GM21526 (cell line): ENCODE results near the gene FHAD1.

Experiments
- ATAC-seq: cut with Tn5 transposase; IDR thresholded peaks from one replicate; pipeline ENCODE4 v1.9.1; 2021; ENCODE audit warnings: moderate library complexity; ENCODE audit not compliant: unreplicated experiment, low FRiP score

The FHAD1 gene

GRCh38 chr1:15410223-15410883 lies 163.3 kb downstream of the FHAD1 start:
- no peak for ATAC-seq

GRCh38 chr1:15410884-15411245 lies 163.8 kb downstream of the FHAD1 start:
- no peak for ATAC-seq

- ATAC-seq: peak; percentile 43
Observed at GRCh38 chr1:15411593-15412137, 164.6 kb downstream of the FHAD1 start.

- no peak for ATAC-seq
Observed at GRCh38 chr1:15412175-15412800, 165.3 kb downstream of the FHAD1 start.

- no peak for ATAC-seq
Observed at GRCh38 chr1:15412843-15413242, 165.8 kb downstream of the FHAD1 start.

GRCh38 chr1:15413563-15414444 lies 166.8 kb downstream of the FHAD1 start:
- ATAC-seq: no peak

- ATAC-seq: no peak
Observed at GRCh38 chr1:15414445-15414983, 167.5 kb downstream of the FHAD1 start.

GRCh38 chr1:15417059-15417934 lies 170.3 kb downstream of the FHAD1 start:
- peak; percentile 45 for ATAC-seq

GRCh38 chr1:15418806-15419515 lies 171.9 kb downstream of the FHAD1 start:
- no peak for ATAC-seq

GRCh38 chr1:15420853-15421465 lies 173.9 kb downstream of the FHAD1 start:
- no peak for ATAC-seq

GRCh38 chr1:15422871-15423270 lies 175.8 kb downstream of the FHAD1 start:
- ATAC-seq: no peak

GRCh38 chr1:15423355-15424077 lies 176.5 kb downstream of the FHAD1 start:
- no peak for ATAC-seq

- ATAC-seq: no peak
Observed at GRCh38 chr1:15424146-15424667, 177.2 kb downstream of the FHAD1 start.

GRCh38 chr1:15424981-15425380 lies 178.0 kb downstream of the FHAD1 start:
- ATAC-seq: no peak

GRCh38 chr1:15425521-15425920 lies 178.5 kb downstream of the FHAD1 start:
- ATAC-seq: no peak

GRCh38 chr1:15425958-15426357 lies 178.9 kb downstream of the FHAD1 start:
- ATAC-seq: no peak

GRCh38 chr1:15426492-15427279 lies 179.7 kb downstream of the FHAD1 start:
- ATAC-seq: no peak
